ENCODE results near the gene CALML5. TPM values are rescaled to one million over a fixed set of nuclear protein-coding genes. Genes with fewer than 3 reads are reported as not detected.

CALML5 gene
- total RNA-seq, 2 donors from 2014 or later = not detected

Other genes with a start within 250 kb of the CALML5 start
- gene UCN3, start 134.6 kb downstream of the CALML5 start, total RNA-seq = not detected
- gene TUBAL3, start 94.7 kb downstream of the CALML5 start, total RNA-seq = not detected
- gene NET1, start 87.0 kb downstream of the CALML5 start, total RNA-seq = 10 to 100 TPM; 10.5 to 16.1 TPM
- gene CALML3, start 25.4 kb upstream of the CALML5 start, total RNA-seq = not detected
- 10 to 100 TPM in 1 of 2 donors, 1 to 10 TPM in 1; 6.0 to 11.6 TPM for gene ASB13, start 167.0 kb upstream of the CALML5 start, total RNA-seq
- gene TASOR2, start 185.3 kb upstream of the CALML5 start, total RNA-seq = 10 to 100 TPM; 50.6 to 63.6 TPM

All from T-helper 17 cell (primary cell).